ENCODE results near the gene MAPK9. TPM values are rescaled to one million over a fixed set of nuclear protein-coding genes. Genes with fewer than 3 reads are reported as not detected.

MAPK9 gene
- total RNA-seq, 1 donor from 2014 or later = 16.6 TPM

DNA sequence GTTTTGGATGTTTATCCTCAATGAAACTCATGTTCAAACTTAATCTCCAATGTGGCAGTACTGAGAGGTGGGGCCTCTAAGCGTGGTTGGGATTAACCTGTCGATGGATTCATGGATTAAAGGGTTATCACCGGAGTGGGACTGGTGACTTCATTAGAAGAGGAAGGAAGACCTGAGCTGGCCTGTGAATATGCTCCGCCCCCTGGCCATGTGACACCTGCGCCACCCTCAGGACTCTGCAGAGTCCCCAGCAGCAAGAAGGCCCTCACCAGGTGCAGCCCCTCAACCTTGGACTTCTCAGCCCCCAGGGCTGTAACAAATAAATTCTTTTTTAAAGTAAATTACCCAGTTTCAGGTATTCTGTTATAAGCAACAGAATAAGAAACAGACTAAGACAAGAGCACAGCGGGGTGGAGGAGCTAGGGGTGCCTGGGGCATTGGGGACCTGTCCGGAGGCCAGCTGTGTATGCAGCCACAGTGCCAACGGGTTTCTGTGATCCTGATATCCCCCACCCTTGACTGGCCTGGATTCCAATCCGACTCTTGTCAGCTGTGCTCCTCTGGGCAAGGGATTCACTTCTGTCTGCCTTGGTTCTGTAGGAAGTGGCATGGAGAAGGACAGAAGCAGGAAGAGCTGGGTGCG is 3.2 kb upstream of the MAPK9 start:
- DNase-seq (ENCODE audit: low read depth in 2 of 2) = no peak

DNA sequence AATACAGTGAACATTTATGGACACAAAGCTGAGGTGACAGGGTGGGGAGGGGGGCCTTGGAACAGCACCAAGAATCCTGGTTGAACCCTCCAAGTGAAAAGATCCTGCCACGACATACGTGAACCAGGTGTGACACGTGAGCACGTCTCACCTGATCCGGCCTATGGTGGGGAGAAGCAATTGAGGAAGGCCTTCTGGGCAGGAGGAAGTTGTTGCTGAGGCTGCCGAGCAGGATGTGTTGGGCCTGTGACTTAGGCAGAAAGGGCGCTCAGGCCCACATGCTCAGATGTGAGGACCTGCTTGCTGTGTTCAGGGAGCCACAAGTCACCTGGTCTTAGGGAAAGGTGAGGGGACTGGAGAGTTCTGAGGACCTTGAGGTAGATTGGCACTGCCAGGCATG is 2.5 kb upstream of the MAPK9 start:
- no peak for DNase-seq (ENCODE audit: low read depth in 2 of 2)

DNA sequence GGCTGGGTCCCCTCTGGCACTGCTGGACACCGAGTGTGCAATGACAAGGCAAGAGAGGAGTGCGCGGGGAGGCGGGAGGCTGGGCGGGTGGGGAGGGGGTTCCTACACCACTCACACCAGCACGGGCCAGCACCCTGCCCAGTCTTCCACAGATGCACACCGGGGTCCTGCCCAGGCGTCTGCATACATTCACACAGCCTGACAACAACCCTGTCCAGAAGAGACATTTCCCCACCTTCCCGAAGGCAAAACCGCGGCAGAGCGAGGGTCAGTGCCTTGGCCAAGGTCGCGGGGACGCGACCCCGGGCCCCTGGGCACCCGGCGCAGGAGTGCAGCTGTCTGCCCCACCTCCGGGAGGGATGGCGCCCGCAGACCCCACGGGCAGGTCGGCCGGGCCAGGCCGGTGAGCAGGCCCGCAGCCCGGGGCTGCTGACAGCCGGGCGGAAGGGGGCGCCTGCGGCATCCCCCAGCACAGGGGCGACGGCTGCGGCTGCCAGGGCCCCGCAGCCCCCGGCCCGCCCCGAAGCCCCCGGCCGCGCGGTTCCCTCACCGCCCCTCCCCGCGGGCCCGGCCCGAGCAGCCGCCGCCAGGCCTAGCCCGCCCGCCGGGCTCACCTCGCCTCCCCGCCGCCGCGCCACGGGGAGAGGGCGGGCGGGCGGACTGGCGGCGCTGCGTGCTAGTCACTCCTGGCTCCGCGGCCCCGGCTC is 496 bp downstream of the MAPK9 start:
- peak in 1 of 2 donors; percentile 21 for DNase-seq (ENCODE audit: low read depth in 2 of 2)

GRCh38 chr5:180290568-180291233 is 1.2 kb downstream of the MAPK9 start:
- DNase-seq (ENCODE audit: low read depth in 2 of 2) = no peak

- DNase-seq (ENCODE audit: low read depth in 2 of 2) = no peak
Measured at GRCh38 chr5:180289966-180290365, 1.9 kb downstream of the MAPK9 start.

DNA sequence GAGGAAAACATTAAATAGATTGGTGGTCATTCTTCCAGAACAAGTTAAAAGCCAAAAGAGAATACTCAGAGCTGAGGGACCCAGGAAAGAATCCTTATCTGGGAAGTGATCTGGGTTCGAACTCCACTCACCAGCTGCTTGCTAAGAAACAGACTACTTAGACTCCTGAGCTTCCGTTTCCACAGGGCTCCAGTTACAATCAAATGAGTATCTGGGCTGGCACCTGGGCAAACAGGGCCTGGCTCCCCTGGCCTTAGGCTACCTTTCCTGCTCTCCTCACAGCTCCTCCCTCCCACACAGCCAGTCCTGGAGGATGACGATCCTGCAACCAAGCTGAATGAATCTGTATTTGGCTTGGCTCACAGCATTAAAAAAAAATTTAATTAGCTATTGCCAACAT is 2.5 kb downstream of the MAPK9 start:
- no peak for DNase-seq (ENCODE audit: low read depth in 2 of 2)

- DNase-seq (ENCODE audit: low read depth in 2 of 2) = no peak
Measured at GRCh38 chr5:180287868-180288267, 4.0 kb downstream of the MAPK9 start.

DNA sequence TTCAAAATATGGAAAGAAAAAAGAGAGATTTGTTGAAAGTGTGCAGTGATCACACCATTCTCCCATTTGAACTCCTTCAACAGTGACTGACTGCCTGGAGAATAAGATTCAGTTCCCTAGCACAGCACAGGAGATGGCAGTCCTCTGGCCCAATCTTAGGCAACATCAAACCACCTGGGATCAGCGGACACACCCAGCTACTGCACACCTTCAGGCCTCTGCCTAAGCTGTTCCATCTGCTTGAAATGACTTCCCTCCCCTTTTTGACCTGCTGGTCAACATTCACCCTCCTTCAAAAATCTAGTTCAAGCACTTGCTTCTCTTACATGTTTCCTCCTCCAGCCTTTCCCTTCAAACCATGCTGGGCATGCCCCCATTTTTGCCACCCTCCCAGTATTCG is 4.5 kb downstream of the MAPK9 start:
- no peak for DNase-seq (ENCODE audit: low read depth in 2 of 2)

- DNase-seq (ENCODE audit: low read depth in 2 of 2) = no peak
Measured at GRCh38 chr5:180284149-180284548, 7.7 kb downstream of the MAPK9 start.

- no peak for DNase-seq (ENCODE audit: low read depth in 2 of 2)
Measured at GRCh38 chr5:180283026-180283615, 8.8 kb downstream of the MAPK9 start.

GRCh38 chr5:180282281-180282680 is 9.6 kb downstream of the MAPK9 start:
- no peak for DNase-seq (ENCODE audit: low read depth in 2 of 2)

GRCh38 chr5:180281706-180282105 is 10.2 kb downstream of the MAPK9 start:
- no peak for DNase-seq (ENCODE audit: low read depth in 2 of 2)

GRCh38 chr5:180274695-180275094 is 17.2 kb downstream of the MAPK9 start:
- no peak for DNase-seq (ENCODE audit: low read depth in 2 of 2)

GRCh38 chr5:180271221-180271620 is 20.7 kb downstream of the MAPK9 start:
- DNase-seq (ENCODE audit: low read depth in 2 of 2) = no peak

DNA sequence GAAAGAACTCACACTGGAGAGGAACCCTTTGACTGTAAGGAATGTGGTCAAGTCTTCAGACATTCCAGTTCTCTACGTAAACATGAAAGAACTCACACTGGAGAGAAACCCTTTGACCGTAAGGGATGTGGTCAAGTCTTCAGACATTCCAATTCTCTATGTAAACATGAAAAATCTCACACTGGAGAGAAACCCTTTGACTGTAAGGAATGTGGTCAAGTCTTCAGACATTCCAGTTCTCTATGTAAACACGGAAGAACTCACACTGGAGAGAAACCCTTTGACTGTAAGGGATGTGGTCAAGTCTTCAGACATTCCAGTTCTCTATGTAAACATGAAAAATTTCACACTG is 32.6 kb downstream of the MAPK9 start:
- DNase-seq (ENCODE audit: low read depth in 2 of 2) = no peak

GRCh38 chr5:180253036-180253824 is 38.7 kb downstream of the MAPK9 start:
- no peak for DNase-seq (ENCODE audit: low read depth in 2 of 2)

DNA sequence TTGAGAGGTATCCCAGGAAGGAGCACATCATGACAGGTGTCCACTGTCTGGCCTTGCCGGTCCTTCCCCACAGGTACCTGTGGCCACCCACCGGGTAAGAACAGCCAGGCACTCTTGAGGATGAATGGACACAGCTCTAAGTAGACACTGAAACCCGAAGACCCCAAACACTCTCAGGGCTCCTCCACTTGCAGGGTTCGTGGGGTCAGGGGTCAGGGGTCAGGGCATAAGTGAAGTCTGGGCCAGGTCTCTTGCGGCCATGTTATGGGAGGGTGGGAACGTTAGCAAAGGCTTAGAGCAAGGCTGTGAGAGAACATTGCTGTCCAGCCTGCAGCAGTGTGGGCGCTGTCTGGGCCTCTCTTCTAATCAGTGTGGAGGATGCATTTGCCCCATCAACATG is 40.0 kb downstream of the MAPK9 start:
- DNase-seq (ENCODE audit: low read depth in 2 of 2) = no peak

DNA sequence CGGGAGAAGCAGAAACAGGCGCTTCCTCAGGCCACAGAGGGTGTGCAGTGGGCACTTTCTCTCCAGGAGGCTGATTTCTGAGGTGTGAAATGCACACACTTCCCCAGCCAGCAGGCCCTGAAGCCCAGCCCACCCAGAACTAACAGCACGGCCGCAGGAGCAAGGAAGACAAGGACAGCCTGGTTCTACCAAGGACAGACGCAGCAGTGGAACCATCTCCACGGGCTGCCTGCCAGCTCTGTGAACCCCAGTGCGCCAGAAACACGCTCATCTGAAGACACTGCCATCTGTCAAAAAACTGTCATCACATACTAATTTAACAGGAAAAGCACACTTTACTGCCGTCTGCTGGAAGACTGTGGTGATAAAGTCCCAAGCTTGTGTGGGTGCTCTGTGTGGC is 40.7 kb downstream of the MAPK9 start:
- DNase-seq (ENCODE audit: low read depth in 2 of 2) = no peak

DNA sequence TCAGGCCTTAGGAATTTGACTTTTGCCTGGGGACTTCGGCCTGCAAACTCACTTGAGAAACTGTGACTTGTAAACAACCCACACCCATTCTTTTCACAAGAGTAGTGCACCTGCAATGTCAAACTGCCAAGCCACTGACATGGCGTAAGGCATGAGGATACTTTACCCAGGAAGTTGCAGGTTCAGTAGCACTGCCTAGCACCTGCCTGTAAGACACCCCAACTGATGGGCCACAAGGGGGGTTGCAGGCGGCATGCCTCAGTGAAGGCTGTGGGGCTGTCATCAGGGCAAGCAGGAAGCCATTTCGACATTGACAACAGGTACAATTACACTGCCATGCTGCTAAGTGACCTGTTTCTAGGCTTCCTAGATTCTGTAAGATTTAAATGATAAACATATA is 41.6 kb downstream of the MAPK9 start:
- DNase-seq (ENCODE audit: low read depth in 2 of 2) = no peak

DNA sequence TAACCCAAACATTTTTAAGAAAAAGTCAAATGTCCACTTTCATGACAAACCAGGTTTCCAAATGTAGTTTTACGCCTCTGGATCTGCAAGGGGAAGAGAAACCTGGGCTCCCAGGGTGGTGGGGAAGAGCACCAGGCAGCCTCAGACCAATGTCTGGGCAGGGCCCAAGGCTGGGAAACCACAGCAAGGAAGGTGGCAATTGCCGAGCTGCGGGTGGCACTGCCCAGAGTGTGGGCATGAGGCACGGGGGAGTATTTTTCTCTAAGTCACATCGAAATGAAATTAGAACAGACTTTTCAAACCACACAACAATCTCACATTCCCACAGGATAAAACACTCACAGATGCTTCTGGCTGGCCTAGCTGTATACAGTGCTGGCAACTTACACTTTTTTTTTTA is 50.3 kb downstream of the MAPK9 start:
- no peak for DNase-seq (ENCODE audit: low read depth in 2 of 2)

DNA sequence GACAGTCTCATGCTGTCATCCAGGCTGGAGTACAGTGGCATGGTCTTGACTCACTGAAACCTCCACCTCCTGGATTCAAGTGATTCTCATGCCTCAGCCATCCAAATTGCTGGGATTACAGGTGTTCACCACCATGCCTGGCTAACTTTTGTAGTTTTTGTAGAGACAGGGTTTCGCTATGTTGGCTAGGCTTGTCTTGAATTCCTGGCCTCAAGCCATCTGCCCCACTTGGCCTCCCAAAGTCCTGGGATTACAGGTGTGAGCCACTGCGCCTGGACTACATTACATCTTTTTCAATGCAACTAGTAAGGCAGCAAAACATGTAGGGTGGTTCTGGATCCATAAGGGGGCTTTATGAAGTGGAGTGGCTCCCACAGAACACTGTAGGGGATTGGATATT is 53.3 kb downstream of the MAPK9 start:
- DNase-seq (ENCODE audit: low read depth in 2 of 2) = no peak

DNA sequence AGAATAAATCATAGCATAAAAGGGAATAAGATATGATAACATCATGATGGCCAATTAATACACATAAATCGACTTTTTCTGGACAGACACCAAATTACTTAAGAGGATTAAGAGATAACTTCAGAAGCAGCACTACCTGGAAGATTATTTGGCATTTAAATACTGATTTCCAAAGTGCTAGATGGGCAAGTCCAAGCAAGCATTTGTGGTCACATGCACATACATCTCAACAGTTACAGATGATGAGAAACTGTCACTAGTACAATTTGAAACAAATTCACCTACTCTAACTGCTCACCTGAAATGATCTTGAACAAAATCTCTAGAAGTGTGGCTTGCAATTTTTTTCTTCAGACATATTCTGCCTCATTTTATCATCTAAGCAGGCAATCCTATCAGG is 56.0 kb downstream of the MAPK9 start:
- DNase-seq (ENCODE audit: low read depth in 2 of 2) = no peak

All from dermis microvascular lymphatic vessel endothelial cell (primary cell).